AG09319 (cell line): ENCODE data around the gene TBX20.

Experiments used
- DNase-seq: peaks from one replicate; pipeline ENCODE4 v3.0.0-alpha.2; 2010; ENCODE audit warnings: low read depth; ENCODE audit errors: extremely low read depth
- TF ChIP-seq, protein P1 (sequence below): IDR thresholded peaks from 2 replicates; pipeline ENCODE4 v1.5.1; 2011; ENCODE audit warnings: low read depth, mild to moderate bottlenecking, inconsistent platforms, low read length, moderate library complexity

TBX20 gene, protein sequence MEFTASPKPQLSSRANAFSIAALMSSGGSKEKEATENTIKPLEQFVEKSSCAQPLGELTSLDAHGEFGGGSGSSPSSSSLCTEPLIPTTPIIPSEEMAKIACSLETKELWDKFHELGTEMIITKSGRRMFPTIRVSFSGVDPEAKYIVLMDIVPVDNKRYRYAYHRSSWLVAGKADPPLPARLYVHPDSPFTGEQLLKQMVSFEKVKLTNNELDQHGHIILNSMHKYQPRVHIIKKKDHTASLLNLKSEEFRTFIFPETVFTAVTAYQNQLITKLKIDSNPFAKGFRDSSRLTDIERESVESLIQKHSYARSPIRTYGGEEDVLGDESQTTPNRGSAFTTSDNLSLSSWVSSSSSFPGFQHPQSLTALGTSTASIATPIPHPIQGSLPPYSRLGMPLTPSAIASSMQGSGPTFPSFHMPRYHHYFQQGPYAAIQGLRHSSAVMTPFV

GRCh38 chr7:35253710-35254495, at the start of gene TBX20:
TBX20 (minus strand) TSS chr7:35254100; CDS start chr7:35253620, 480 bp downstream.
- TF ChIP-seq, protein P1, sequence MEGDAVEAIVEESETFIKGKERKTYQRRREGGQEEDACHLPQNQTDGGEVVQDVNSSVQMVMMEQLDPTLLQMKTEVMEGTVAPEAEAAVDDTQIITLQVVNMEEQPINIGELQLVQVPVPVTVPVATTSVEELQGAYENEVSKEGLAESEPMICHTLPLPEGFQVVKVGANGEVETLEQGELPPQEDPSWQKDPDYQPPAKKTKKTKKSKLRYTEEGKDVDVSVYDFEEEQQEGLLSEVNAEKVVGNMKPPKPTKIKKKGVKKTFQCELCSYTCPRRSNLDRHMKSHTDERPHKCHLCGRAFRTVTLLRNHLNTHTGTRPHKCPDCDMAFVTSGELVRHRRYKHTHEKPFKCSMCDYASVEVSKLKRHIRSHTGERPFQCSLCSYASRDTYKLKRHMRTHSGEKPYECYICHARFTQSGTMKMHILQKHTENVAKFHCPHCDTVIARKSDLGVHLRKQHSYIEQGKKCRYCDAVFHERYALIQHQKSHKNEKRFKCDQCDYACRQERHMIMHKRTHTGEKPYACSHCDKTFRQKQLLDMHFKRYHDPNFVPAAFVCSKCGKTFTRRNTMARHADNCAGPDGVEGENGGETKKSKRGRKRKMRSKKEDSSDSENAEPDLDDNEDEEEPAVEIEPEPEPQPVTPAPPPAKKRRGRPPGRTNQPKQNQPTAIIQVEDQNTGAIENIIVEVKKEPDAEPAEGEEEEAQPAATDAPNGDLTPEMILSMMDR: no peak
- no peak for DNase-seq

DNA sequence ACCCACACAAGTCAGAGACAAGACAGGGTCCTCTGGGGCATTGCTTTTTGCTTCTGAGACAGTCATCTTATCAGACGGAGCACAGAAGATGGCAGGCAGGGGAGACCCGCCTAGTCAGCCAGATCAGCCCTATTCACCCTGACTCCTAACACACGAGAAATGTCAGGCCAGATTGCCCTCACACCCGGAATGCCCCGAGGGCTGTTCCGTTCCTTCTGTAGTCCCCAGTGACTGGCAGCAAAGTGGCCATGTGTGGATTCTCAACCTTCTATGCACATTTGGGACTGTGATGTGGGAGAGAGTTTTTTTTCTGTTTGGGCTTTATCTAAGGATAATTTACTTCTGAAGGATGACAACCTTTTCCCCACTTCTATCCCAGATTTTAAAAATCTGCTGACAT, 35.5 kb upstream of the TBX20 start:
- TF ChIP-seq, protein P1: no peak
- DNase-seq: no peak

DNA sequence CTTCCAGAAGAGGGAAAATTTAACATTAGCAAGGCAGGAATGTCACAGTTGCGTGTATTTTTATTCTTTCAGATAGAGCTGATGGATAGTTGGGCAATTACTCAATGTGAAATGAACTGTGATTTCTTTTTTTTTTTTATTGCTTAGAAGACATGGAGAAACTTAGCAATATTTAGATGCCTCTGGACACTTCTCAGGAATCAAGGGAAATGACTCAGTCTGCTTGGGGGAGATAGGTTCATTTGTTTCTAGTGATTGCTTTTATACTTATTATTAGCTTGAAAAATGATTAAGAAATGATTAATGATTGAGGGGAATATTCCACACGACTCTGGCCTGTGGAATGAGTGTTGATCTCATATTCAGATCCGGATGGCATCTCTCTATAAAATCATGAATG, 33.1 kb upstream of the TBX20 start:
- TF ChIP-seq, protein P1: no peak
- DNase-seq: no peak

DNA sequence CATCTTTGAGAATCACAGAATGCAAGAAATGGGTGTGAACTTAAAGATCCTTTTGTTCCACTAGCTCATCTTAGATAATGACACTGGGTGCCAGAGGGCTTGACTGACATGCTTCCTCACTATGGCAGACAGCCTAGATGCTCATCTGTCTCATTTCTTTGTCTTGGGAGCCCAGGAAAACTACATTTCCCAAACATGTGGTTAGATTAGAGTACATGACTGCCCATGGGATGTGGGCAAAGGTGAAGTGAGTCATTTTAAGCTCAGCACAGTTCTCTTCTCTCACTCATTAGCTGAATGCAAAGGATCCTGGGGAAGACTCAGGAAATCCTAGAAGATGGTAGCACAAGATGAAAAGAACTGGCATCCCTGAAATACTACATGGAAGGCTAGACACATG, 32.5 kb upstream of the TBX20 start:
- TF ChIP-seq, protein P1: no peak
- no peak for DNase-seq

- TF ChIP-seq, protein P1: no peak
- no peak for DNase-seq
Observed at GRCh38 chr7:35285799-35286198, 31.9 kb upstream of the TBX20 start.

DNA sequence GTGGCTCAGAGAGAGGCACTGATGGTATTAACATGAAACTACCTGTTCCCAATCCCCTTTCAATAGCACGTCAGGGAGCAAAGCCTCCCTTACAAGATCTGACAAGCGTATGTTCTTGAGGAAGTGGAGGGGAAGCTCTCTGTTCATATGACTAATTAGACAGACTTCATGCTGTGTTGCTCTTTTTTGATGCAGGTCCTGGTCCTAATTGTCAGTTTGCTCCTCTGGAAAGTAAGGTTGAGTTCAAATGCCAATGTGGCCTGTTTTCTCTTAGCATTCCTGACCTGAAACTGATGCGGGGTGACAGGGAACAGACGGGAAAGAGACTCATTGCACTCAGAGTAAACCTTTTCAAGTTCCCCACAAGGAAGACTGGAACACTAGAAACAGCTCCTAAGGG, 27.0 kb upstream of the TBX20 start:
- TF ChIP-seq, protein P1: no peak
- no peak for DNase-seq

DNA sequence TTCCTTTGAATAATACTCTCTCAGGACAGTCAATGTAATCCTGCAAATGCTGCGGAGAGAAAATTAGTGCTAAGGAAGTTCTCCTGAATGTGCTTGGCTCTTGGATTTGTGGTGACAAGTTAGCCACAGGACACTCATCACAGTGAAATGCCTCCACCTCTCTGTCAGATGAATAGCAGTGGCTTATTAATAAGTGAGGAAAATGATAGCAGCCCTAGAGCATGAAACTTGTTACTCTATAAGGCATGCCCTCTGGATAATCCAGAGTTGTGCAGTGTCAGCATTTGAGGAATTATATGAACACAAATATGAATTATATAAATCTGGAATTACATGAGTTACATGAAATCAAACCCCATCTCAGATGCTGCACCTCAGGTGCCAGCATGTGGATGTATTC, 23.5 kb upstream of the TBX20 start:
- DNase-seq: no peak
- TF ChIP-seq, protein P1: no peak
